Measurements from ENCODE around the gene NDUFB3. TPM values are rescaled to one million over a fixed set of nuclear protein-coding genes. Genes with fewer than 3 reads are reported as not detected.

NDUFB3 gene
- total and polyA plus RNA-seq, 4 donors: 34.2 to 177 (median 53.2) TPM

GRCh38 chr2:201105759-201106158 lies 34.0 kb downstream of the NDUFB3 start:
- no peak overlapping the region for H3K9ac ChIP-seq (ENCODE audit: low read depth in 1 of 2, low read length in 2 of 2)
- no peak for DNase-seq (ENCODE audit: low spot score)
- H3K4me3 ChIP-seq (ENCODE audit: low read depth in 1 of 3, low read length in 3 of 3): no peak overlapping the region
- H3K4me1 ChIP-seq (ENCODE audit: control insufficient read depth in 4 of 4, insufficient read depth in 4 of 4, low read length in 3 of 4): no peaks in the 10 kb centered on the region
- WGBS: 98% methylated on average over 1 of the region's 1 CpG
- TF ChIP-seq GABPA (IDR thresholded peaks at IDR 0.05 in 1 of 2, conservative IDR thresholded peaks at IDR 0.05 in 1 of 2): no peak
- no peak for TF ChIP-seq ATF3 (IDR thresholded peaks at IDR 0.05)
- no peak for TF ChIP-seq REST (IDR thresholded peaks at IDR 0.05)
- TF ChIP-seq, protein P1, sequence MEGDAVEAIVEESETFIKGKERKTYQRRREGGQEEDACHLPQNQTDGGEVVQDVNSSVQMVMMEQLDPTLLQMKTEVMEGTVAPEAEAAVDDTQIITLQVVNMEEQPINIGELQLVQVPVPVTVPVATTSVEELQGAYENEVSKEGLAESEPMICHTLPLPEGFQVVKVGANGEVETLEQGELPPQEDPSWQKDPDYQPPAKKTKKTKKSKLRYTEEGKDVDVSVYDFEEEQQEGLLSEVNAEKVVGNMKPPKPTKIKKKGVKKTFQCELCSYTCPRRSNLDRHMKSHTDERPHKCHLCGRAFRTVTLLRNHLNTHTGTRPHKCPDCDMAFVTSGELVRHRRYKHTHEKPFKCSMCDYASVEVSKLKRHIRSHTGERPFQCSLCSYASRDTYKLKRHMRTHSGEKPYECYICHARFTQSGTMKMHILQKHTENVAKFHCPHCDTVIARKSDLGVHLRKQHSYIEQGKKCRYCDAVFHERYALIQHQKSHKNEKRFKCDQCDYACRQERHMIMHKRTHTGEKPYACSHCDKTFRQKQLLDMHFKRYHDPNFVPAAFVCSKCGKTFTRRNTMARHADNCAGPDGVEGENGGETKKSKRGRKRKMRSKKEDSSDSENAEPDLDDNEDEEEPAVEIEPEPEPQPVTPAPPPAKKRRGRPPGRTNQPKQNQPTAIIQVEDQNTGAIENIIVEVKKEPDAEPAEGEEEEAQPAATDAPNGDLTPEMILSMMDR (IDR thresholded peaks at IDR 0.05; ENCODE audit: low read depth, low read length, missing input control): no peak
- no peak for TF ChIP-seq HNF4A (conservative IDR thresholded peaks at IDR 0.05)
- no peak for TF ChIP-seq FOXA1 (IDR thresholded peaks at IDR 0.05)
- TF ChIP-seq TAF1 (conservative IDR thresholded peaks at IDR 0.05): no peak
- TF ChIP-seq EGR1 (IDR thresholded peaks at IDR 0.05; ENCODE audit: low read depth in 2 of 2): no peak
- TF ChIP-seq, protein P2, sequence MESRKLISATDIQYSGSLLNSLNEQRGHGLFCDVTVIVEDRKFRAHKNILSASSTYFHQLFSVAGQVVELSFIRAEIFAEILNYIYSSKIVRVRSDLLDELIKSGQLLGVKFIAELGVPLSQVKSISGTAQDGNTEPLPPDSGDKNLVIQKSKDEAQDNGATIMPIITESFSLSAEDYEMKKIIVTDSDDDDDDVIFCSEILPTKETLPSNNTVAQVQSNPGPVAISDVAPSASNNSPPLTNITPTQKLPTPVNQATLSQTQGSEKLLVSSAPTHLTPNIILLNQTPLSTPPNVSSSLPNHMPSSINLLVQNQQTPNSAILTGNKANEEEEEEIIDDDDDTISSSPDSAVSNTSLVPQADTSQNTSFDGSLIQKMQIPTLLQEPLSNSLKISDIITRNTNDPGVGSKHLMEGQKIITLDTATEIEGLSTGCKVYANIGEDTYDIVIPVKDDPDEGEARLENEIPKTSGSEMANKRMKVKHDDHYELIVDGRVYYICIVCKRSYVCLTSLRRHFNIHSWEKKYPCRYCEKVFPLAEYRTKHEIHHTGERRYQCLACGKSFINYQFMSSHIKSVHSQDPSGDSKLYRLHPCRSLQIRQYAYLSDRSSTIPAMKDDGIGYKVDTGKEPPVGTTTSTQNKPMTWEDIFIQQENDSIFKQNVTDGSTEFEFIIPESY (IDR thresholded peaks at IDR 0.05): no peak
- no peak for TF ChIP-seq NR2F2 (IDR thresholded peaks at IDR 0.05)
- no peak for TF ChIP-seq JUND (IDR thresholded peaks at IDR 0.05)
- no peak for TF ChIP-seq HNF4G (IDR thresholded peaks at IDR 0.05)
- TF ChIP-seq MAX (IDR thresholded peaks at IDR 0.05): no peak
- TF ChIP-seq RAD21 (IDR thresholded peaks at IDR 0.05): no peak
- TF ChIP-seq RXRA (IDR thresholded peaks at IDR 0.05): no peak
- TF ChIP-seq FOXA2 (IDR thresholded peaks at IDR 0.05): no peak
- TF ChIP-seq SP1 (IDR thresholded peaks at IDR 0.05): no peak
- no peaks in the 10 kb centered on the region for H3K27me3 ChIP-seq (ENCODE audit: control insufficient read depth in 4 of 4, insufficient read depth in 4 of 4, low read length in 3 of 4)
- no peaks in the 10 kb centered on the region for H3K9me3 ChIP-seq (ENCODE audit: control insufficient read depth in 4 of 4, low read length in 3 of 4)
- H3K36me3 ChIP-seq (ENCODE audit: control insufficient read depth in 4 of 4, insufficient read depth in 3 of 4, low read depth in 1 of 4, low read length in 3 of 4): no peaks in the 10 kb centered on the region
- no peak overlapping the region for H3K27ac ChIP-seq (ENCODE audit: low read depth in 1 of 2, low read length in 2 of 2)

DNA sequence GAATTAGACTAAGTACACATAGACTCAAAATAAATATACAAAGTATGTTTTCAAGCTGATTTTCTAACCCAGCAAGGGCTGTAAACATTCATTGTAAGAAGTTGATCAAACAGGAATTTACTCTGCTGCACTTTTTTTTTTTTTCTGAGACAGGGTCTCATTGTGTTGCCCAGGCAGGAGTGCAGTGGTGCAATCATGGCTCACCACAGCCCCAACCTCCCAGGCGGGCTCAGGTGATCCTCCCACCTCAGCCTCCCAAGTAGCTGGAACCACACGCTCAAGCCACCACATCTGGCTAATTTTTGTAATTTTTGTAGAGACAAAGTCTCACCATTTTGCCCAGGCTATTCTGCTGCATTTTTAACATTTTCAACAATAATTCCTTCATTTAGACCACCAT lies 35.8 kb downstream of the NDUFB3 start:
- 93% methylated on average over 2 of the region's 2 CpGs for WGBS
- H3K4me1 ChIP-seq (ENCODE audit: control insufficient read depth in 4 of 4, insufficient read depth in 4 of 4, low read length in 3 of 4): no peaks in the 10 kb centered on the region
- no peak for DNase-seq (ENCODE audit: low spot score)
- no peaks in the 10 kb centered on the region for H3K27me3 ChIP-seq (ENCODE audit: control insufficient read depth in 4 of 4, insufficient read depth in 4 of 4, low read length in 3 of 4)
- H3K9me3 ChIP-seq (ENCODE audit: control insufficient read depth in 4 of 4, low read length in 3 of 4): no peaks in the 10 kb centered on the region
- no peak overlapping the region for H3K4me3 ChIP-seq (ENCODE audit: low read depth in 1 of 3, low read length in 3 of 3)
- H3K36me3 ChIP-seq (ENCODE audit: control insufficient read depth in 4 of 4, insufficient read depth in 3 of 4, low read depth in 1 of 4, low read length in 3 of 4): no peaks in the 10 kb centered on the region
- H3K27ac ChIP-seq (ENCODE audit: low read depth in 1 of 2, low read length in 2 of 2): no peak overlapping the region
- no peak overlapping the region for H3K9ac ChIP-seq (ENCODE audit: low read depth in 1 of 2, low read length in 2 of 2)
- no peak for TF ChIP-seq ATF3 (IDR thresholded peaks at IDR 0.05)
- no peak for TF ChIP-seq FOXA2 (IDR thresholded peaks at IDR 0.05)
- TF ChIP-seq, protein P2 (IDR thresholded peaks at IDR 0.05): no peak
- TF ChIP-seq, protein P1 (IDR thresholded peaks at IDR 0.05; ENCODE audit: low read depth, low read length, missing input control): no peak
- TF ChIP-seq FOXA1 (IDR thresholded peaks at IDR 0.05): no peak
- TF ChIP-seq NR2F2 (IDR thresholded peaks at IDR 0.05): no peak
- TF ChIP-seq JUND (IDR thresholded peaks at IDR 0.05): no peak
- no peak for TF ChIP-seq SP1 (IDR thresholded peaks at IDR 0.05)
- TF ChIP-seq TAF1 (conservative IDR thresholded peaks at IDR 0.05): no peak
